HEK293 (cell line): ENCODE results near the gene EIF4G3.

Experiments
- BCL11A ChIP-seq: fragments of 450-650 bp; formaldehyde crosslinking; IDR thresholded peaks from 2 replicates; pipeline ENCODE4 v1.5.1; 2016; ENCODE audit warnings: low read depth, missing biosample characterization, missing genetic modification characterization
- YY1 ChIP-seq: fragments of 450-650 bp; formaldehyde crosslinking; IDR thresholded peaks from 2 replicates; pipeline ENCODE4 v1.5.1; 2018; ENCODE audit warnings: missing biosample characterization, missing genetic modification characterization
- ZBTB21 ChIP-seq: fragments of 450-650 bp; formaldehyde crosslinking; IDR thresholded peaks from 2 replicates; pipeline ENCODE4 v1.5.1; 2017; ENCODE audit warnings: missing biosample characterization, missing genetic modification characterization
- ZNF112 ChIP-seq: fragments of 450-650 bp; formaldehyde crosslinking; IDR thresholded peaks from 2 replicates; pipeline ENCODE4 v1.5.0; 2017; ENCODE audit warnings: missing biosample characterization, missing genetic modification characterization
- ZNF174 ChIP-seq: fragments of 450-650 bp; formaldehyde crosslinking; IDR thresholded peaks from 2 replicates; pipeline ENCODE4 v1.5.0; 2017; ENCODE audit warnings: missing biosample characterization, mild to moderate bottlenecking, missing genetic modification characterization
- ZNF18 ChIP-seq: fragments of 450-650 bp; formaldehyde crosslinking; IDR thresholded peaks from 2 replicates; pipeline ENCODE4 v1.5.1; 2016; ENCODE audit warnings: missing biosample characterization, missing genetic modification characterization
- ZNF214 ChIP-seq: fragments of 450-650 bp; formaldehyde crosslinking; IDR thresholded peaks from 2 replicates; pipeline ENCODE4 v1.5.1; 2017; ENCODE audit warnings: missing biosample characterization, mild to moderate bottlenecking, missing genetic modification characterization, borderline replicate concordance
- ZNF274 ChIP-seq, 2 experiments: fragments of 200-500 bp in 1 of 2; fragments of 450-650 bp in 1 of 2; sonication (Bioruptor generic) in 1 of 2; formaldehyde crosslinking in 1 of 2; IDR thresholded peaks; 2 replicates each; pipeline versions ENCODE4 v1.5.1 to v1.6.1; 2014 to 2016; ENCODE audit warnings: borderline replicate concordance in 1 of 2, inconsistent platforms in 1 of 2, low read length in 1 of 2, missing biosample characterization in 1 of 2, missing genetic modification characterization in 1 of 2
- ZNF585B ChIP-seq: fragments of 450-650 bp; formaldehyde crosslinking; IDR thresholded peaks from 2 replicates; pipeline ENCODE4 v1.5.1; 2016; ENCODE audit warnings: missing biosample characterization, missing genetic modification characterization
- ZNF658 ChIP-seq: fragments of 450-650 bp; formaldehyde crosslinking; IDR thresholded peaks from 2 replicates; pipeline ENCODE4; 2016; ENCODE audit warnings: missing biosample characterization, missing genetic modification characterization
- ZNF660 ChIP-seq: fragments of 450-650 bp; IDR thresholded peaks from 2 replicates; pipeline ENCODE4 v1.5.1; 2018; ENCODE audit warnings: missing biosample characterization, mild to moderate bottlenecking, missing genetic modification characterization
- TF ChIP-seq, protein P1 (sequence below): fragments of 450-650 bp; formaldehyde crosslinking; IDR thresholded peaks from 2 replicates; pipeline ENCODE4 v1.5.1; 2016; ENCODE audit warnings: missing biosample characterization, missing genetic modification characterization
- TF ChIP-seq, protein P2 (sequence below): fragments of 450-650 bp; IDR thresholded peaks from 2 replicates; pipeline ENCODE4 v1.5.1; 2018; ENCODE audit warnings: missing biosample characterization, missing genetic modification characterization

DNA sequence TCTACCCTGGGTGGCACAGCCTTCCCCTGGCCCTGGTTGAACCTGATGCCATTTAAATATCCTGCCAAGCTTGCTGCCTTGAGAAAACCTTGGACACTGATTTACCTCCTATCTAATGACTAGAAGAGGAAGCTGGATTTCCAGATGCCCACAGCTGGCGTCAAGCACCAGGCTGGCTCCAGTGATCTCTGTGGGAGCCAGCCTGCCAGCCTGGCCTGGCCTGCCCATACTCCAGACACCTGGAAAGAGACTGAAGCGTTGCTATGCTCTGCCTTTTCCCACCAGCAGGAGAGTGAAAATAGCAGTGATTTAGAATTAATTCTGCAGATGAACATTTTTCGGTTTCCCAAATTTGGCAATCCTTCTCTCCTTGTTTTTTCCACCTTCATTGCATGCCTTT is 11.5 kb upstream of the EIF4G3 start:
- TF ChIP-seq ZNF274 (IDR thresholded peaks at IDR 0.05; ENCODE audit: low read length) (no peak), ZNF274 (tag by site-specific recombination; IDR thresholded peaks at IDR 0.05; ENCODE audit: borderline replicate concordance) (no peak), YY1 (tag by site-specific recombination) (no peak), ZBTB21 (no peak), ZNF214 (tag by site-specific recombination) (no peak), ZNF18 (tag by site-specific recombination) (no peak), BCL11A (tag by site-specific recombination) (no peak), ZNF585B (tag by site-specific recombination) (no peak), ZNF660 (tag by site-specific recombination) (no peak), ZNF174 (tag by site-specific recombination) (no peak), ZNF658 (tag by site-specific recombination) (no peak), ZNF112 (tag by site-specific recombination) (no peak)
- TF ChIP-seq, protein P1, sequence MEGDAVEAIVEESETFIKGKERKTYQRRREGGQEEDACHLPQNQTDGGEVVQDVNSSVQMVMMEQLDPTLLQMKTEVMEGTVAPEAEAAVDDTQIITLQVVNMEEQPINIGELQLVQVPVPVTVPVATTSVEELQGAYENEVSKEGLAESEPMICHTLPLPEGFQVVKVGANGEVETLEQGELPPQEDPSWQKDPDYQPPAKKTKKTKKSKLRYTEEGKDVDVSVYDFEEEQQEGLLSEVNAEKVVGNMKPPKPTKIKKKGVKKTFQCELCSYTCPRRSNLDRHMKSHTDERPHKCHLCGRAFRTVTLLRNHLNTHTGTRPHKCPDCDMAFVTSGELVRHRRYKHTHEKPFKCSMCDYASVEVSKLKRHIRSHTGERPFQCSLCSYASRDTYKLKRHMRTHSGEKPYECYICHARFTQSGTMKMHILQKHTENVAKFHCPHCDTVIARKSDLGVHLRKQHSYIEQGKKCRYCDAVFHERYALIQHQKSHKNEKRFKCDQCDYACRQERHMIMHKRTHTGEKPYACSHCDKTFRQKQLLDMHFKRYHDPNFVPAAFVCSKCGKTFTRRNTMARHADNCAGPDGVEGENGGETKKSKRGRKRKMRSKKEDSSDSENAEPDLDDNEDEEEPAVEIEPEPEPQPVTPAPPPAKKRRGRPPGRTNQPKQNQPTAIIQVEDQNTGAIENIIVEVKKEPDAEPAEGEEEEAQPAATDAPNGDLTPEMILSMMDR (tag by site-specific recombination), result no peak
- TF ChIP-seq, protein P2, sequence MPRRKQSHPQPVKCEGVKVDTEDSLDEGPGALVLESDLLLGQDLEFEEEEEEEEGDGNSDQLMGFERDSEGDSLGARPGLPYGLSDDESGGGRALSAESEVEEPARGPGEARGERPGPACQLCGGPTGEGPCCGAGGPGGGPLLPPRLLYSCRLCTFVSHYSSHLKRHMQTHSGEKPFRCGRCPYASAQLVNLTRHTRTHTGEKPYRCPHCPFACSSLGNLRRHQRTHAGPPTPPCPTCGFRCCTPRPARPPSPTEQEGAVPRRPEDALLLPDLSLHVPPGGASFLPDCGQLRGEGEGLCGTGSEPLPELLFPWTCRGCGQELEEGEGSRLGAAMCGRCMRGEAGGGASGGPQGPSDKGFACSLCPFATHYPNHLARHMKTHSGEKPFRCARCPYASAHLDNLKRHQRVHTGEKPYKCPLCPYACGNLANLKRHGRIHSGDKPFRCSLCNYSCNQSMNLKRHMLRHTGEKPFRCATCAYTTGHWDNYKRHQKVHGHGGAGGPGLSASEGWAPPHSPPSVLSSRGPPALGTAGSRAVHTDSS (tag by site-specific recombination), result no peak
